Esophagus squamous epithelium (tissue), 5 donors: Measurements from ENCODE around the gene WEE2. TPM values are rescaled to one million over a fixed set of nuclear protein-coding genes. Genes with fewer than 3 reads are reported as not detected.
"Not testable (repeated sequence)": the region's sequence is repeated elsewhere in the genome, so short reads cannot be mapped to it uniquely, and the experiment has no call there.

ENCODE experiments used
- DNase-seq: peaks from one replicate; lab custom pipeline; 2025; lab: John Stamatoyannopoulos, UW
- H3K27ac ChIP-seq, 4 donors: fragments of 200-600 bp; sonication (generic); one replicate each; pipeline ENCODE4 v1.5.1; 2016 to 2019; ENCODE audit warnings: mild to moderate bottlenecking in 1 of 4
- H3K27me3 ChIP-seq, 4 donors: fragments of 200-600 bp; sonication (generic); 1 replicate in 3 of 4; 2 replicates in 1 of 4; pipeline versions ENCODE4 v1.5.1 to v1.6.0; 2017 to 2021; ENCODE audit warnings: antibody characterized with exemption in 1 of 4
- H3K36me3 ChIP-seq, 3 donors: fragments of 200-600 bp; sonication (generic); one replicate each; pipeline ENCODE4 v1.5.1; 2016 to 2019
- H3K4me1 ChIP-seq, 3 donors: fragments of 200-600 bp; sonication (generic); one replicate each; pipeline ENCODE4 v1.5.1; 2017 to 2019
- H3K4me3 ChIP-seq, 4 donors: fragments of 200-600 bp; sonication (generic); 1 replicate in 3 of 4; 2 replicates in 1 of 4; pipeline ENCODE4 v1.5.1; 2016 to 2019; ENCODE audit warnings: mild to moderate bottlenecking in 2 of 4, moderate library complexity in 1 of 4
- H3K9me3 ChIP-seq, 3 donors: fragments of 200-600 bp; sonication (generic); one replicate each; pipeline ENCODE4 v1.5.1; 2016 to 2019
- CTCF ChIP-seq, 6 experiments: fragments of 450-650 bp in 4 of 6; fragments of 200-600 bp in 2 of 6; sonication (generic) in 2 of 6; IDR thresholded peaks; one replicate each; pipeline ENCODE4 v1.5.1; 2016 to 2019; ENCODE audit warnings: antibody characterized with exemption in 6 of 6, mild to moderate bottlenecking in 4 of 6, moderate library complexity in 4 of 6
- POLR2A ChIP-seq, 4 donors: fragments of 450-650 bp; IDR thresholded peaks; one replicate each; pipeline ENCODE4 v1.6.1; 2017; ENCODE audit warnings: antibody characterized with exemption in 4 of 4, mild to moderate bottlenecking in 4 of 4, moderate library complexity in 3 of 4
- WGBS, 2 donors: methylation state at CpG; one replicate each; pipeline ENCODE4 v1.1.5; 2018; 5-methylcytosine and 5-hydroxymethylcytosine counted together
- intact Hi-C: fragments of 100-400 bp; cut with DNase I; formaldehyde crosslinking; loops from one replicate; pipeline ENCODE4 v1.15.0; 2022
- total RNA-seq, 4 donors: library from RNA; depleted of rRNA; stranded (reverse); fragments of >200 nt; gene quantifications; one replicate each; pipeline ENCODE4 v1.1.0, GENCODE V29; 2016
- donor health status: DM: yes; HTN: yes; CAD: no.

The WEE2 gene
- total RNA-seq, 4 donors from 2014 or later = not detected

DNA sequence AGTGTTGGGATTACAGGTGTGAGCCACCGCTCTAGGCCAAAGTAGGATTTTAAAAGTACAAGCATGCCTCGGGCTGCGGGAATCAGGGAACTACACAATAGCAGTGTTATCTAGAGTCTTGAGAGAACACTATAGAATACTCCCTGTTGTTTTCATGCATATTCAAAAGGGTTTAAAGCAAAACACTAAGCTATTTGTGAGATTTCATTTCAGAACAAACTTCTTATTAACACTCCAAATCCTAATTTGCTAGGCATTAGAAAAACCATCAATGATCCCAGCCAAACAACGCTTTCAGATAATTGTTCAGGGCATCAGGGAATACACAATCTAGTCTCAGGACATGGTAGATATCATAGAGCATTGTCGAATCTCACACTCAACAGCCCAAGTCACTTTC is 20.1 kb upstream of the WEE2 start:
- Histone ChIP-seq H3K9me3 (no peaks in the 10 kb centered on the region), H3K4me3 (no peak overlapping the region), H3K27me3 (no peaks in the 10 kb centered on the region), H3K4me1 (peaks cover 0 to 5% (median 0%) of the 10 kb centered on the region in 3 donors), H3K36me3 (peaks cover 0 to 33% (median 8%) of the 10 kb centered on the region in 3 donors), H3K27ac (no peak overlapping the region)
- no peak for TF ChIP-seq CTCF (IDR thresholded peaks at IDR 0.05)
- TF ChIP-seq POLR2A (IDR thresholded peaks at IDR 0.05) = no peak
- WGBS, 2 donors = 89% methylated on average over 5 of the region's 5 CpGs
- intact Hi-C loops = no loop called here
- no peak for DNase-seq

DNA sequence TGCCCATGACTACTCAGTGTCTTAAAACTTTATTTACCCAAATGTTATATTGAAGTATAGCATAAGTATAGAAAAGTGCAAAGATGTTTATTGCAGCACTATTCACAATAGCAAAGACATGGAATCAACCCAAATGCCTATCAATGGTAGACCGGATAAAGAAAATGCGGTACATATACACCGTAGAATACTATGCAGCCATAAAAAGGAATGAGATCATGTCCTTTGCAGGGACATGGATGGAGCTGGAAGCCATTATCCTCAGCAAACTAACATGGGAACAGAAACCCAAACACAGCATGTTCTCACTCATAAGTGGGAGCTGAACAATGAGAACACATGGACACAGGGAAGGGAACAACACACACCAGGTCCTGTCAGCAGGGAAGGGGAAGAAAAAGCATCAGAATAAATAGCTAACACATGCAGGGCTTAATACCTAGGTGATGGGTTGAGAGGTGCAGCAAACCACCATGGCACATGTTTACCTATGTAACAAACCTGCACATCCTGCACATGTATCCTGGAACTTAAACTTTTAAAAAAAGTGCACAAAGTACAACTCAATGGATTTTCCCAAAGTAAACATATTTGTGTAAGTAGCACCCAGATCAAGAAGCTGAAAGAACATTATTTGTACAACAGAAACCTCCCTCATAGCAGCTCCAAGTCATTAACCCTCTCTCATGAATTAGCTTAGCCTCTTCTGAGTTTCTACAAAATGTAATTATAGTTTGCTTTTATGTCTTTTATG is 18.9 kb upstream of the WEE2 start:
- intact Hi-C loops, H3K27ac ChIP-seq, DNase-seq, H3K9me3 ChIP-seq, H3K4me1 ChIP-seq, H3K4me3 ChIP-seq, H3K27me3 ChIP-seq: not testable (repeated sequence)
- peaks cover 0 to 23% (median 8%) of the 10 kb centered on the region in 3 donors for H3K36me3 ChIP-seq
- 93 to 95% methylated on average over 3 of the region's 3 CpGs for WGBS, 2 donors

DNA sequence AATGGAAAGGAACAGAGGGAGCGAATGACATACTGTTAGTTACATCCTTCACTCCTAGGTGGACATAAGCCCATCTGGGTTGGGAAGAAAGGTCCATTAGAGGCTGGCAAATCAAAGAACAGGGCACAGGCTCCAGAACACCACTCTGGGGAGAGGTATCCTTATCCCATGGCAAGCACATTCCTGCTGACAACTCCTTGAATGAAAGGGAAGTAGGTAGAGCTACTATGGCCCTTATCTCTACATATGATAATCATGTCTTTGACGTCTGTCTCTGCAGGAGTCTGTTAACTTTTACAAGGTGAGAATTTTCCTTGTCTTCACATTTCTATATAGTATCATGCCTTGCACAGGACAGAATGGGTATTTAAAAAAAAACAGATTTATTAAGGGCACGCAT is 16.6 kb upstream of the WEE2 start:
- intact Hi-C loops = no loop called here
- no peak for DNase-seq

DNA sequence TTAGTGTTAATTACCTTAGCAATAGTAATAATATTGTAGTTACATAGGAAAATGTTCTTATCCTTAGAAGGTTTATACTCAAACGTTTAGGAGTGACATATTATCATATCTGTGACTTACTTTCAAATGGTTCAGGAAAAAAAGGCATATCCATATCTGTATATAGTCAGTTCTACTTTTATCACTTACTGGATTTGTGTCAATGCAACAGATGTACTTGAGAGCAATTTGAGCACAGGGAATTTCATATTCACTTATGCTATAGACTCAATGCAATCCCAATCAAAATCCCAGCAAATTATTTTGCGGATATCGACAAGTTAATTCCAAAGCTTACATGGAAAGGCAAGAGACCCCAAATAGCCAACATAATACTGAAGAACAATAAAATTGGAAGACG is 16.2 kb upstream of the WEE2 start:
- Histone ChIP-seq H3K9me3 (no peaks in the 10 kb centered on the region), H3K36me3 (no peaks in the 10 kb centered on the region), H3K27me3 (no peaks in the 10 kb centered on the region), H3K27ac (no peak overlapping the region), H3K4me1 (peaks cover 0 to 24% (median 1%) of the 10 kb centered on the region in 3 donors), H3K4me3 (no peak overlapping the region)
- DNase-seq = no peak
- TF ChIP-seq POLR2A (IDR thresholded peaks at IDR 0.05) (no peak), CTCF (IDR thresholded peaks at IDR 0.05) (no peak)
- 81 to 92% methylated on average over 4 of the region's 4 CpGs for WGBS, 2 donors
- intact Hi-C loops = no loop called here

More for the DNA sequence above, 16.6 kb upstream of the WEE2 start:
- H3K27me3 ChIP-seq = no peaks in the 10 kb centered on the region
- no peak overlapping the region for H3K4me3 ChIP-seq
- TF ChIP-seq CTCF (IDR thresholded peaks at IDR 0.05) (no peak), POLR2A (IDR thresholded peaks at IDR 0.05) (no peak)
- 90 to 95% methylated on average over 3 of the region's 3 CpGs for WGBS, 2 donors
- H3K36me3 ChIP-seq = no peaks in the 10 kb centered on the region
- H3K27ac ChIP-seq = no peak overlapping the region
- H3K9me3 ChIP-seq = no peaks in the 10 kb centered on the region
- H3K4me1 ChIP-seq = peaks cover 0 to 21% (median 0%) of the 10 kb centered on the region in 3 donors

- Histone ChIP-seq H3K27me3 (no peaks in the 10 kb centered on the region), H3K4me1 (peaks cover 0 to 31% (median 3%) of the 10 kb centered on the region in 3 donors), H3K9me3 (no peaks in the 10 kb centered on the region), H3K36me3 (no peaks in the 10 kb centered on the region), H3K4me3 (no peak overlapping the region), H3K27ac (no peak overlapping the region)
- WGBS, 2 donors = 84% methylated on average over 3 of the region's 3 CpGs
- intact Hi-C loops = no loop called here
- DNase-seq = no peak
- TF ChIP-seq POLR2A (IDR thresholded peaks at IDR 0.05) (no peak), CTCF (IDR thresholded peaks at IDR 0.05) (no peak)
These were observed 15.1 kb upstream of the WEE2 start for GRCh38 chr7:141693082-141693481.
